HL-60 (cell line): ENCODE results near the gene FAM83E.

Experiments
- DNase-seq, 2 experiments: peaks; one replicate each; pipeline ENCODE4 v3.0.0-alpha.2; 2010 to 2020; ENCODE audit warnings: low read depth in 1 of 2, low spot score in 1 of 2
- H3K27ac ChIP-seq: fragments of 250-450 bp; sonication (Bioruptor Pico); replicated peaks from 2 replicates; pipeline ENCODE4 v1.5.1; 2020; ENCODE audit warnings: mild to moderate bottlenecking, moderate library complexity
- H3K27me3 ChIP-seq: fragments of 250-450 bp; sonication (Bioruptor Pico); 2 replicates; pipeline ENCODE4 v1.5.1; 2021; ENCODE audit warnings: mild to moderate bottlenecking, moderate library complexity; ENCODE audit not compliant: insufficient read depth, poor library complexity, severe bottlenecking
- H3K4me3 ChIP-seq: replicated peaks from 2 replicates; pipeline ENCODE4 v1.5.1; 2011; ENCODE audit warnings: mild to moderate bottlenecking, control low read depth, low read length; ENCODE audit not compliant: insufficient read depth
- GABPA ChIP-seq: IDR thresholded peaks from 2 replicates; pipeline ENCODE4 v1.6.1; 2012; ENCODE audit warnings: low read depth
- POLR2AphosphoS5 ChIP-seq: IDR thresholded peaks from 2 replicates; pipeline ENCODE4 v1.6.1; 2012; ENCODE audit warnings: low read depth
- SPI1 ChIP-seq: IDR thresholded peaks from 2 replicates; pipeline ENCODE4 v1.6.1; 2012; ENCODE audit warnings: low read depth, mild to moderate bottlenecking, borderline replicate concordance
- long read RNA-seq: library from polyadenylated mRNA; unstranded; transcript quantifications from one replicate; pipeline ENCODE4 v2.0.0, GENCODE V29; 2020
- TF ChIP-seq, protein P1 (sequence below): IDR thresholded peaks from 2 replicates; pipeline ENCODE4 v1.6.1; 2012; ENCODE audit warnings: low read depth; ENCODE audit not compliant: insufficient replicate concordance
- TF ChIP-seq, protein P2 (sequence below): IDR thresholded peaks from one replicate; pipeline ENCODE4 v1.5.1; 2011; ENCODE audit warnings: low read length, control low read depth, inconsistent platforms; ENCODE audit not compliant: insufficient read depth

Gene FAM83E
- long read RNA-seq = 0 reads

DNA sequence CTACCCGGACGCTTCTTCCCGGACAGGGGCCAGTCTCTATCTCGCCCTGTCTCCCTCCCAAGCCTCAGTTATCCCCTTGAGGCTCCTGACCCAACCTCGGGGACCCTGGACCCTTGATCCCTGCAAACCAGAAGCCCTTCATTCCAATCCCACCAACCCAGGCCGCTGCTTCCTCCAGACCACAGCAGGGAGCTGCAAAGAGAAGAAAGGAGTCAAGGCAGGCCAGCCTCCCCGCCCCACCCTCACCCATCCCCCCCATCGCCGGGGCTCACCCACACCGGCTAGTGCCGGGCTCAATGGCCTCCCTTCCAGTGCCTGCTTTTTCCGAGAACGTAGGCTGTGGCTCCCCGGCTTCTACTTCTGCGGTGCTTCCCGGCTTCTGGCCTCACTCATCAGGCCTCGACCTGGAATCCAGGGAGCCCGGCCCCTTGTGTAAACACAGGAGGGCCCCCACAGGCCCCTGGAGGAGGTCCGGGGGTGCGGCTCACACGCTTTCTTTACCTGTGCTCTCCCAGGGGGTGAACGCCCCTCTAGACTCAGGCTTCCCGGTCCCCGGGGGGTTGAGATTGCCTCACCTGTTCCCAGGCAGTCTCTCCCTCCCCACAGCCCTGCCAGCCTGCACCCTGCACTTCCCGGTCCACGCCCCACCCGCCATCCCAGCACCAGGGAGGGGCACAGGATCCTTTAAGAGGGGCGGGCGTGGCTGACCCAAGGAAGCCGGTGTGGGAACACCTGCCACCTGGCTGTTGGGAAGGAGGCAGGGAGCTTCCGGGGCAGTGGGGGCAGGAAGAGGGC is at the start of gene FAM83E:
TSS of gene FAM83E (minus strand) at position 641 of the 795 bp plus-strand sequence. CDS start 1,704 bp downstream, outside the sequence.
- H3K27ac ChIP-seq = no peak within 1 kb of the TSS
- H3K27me3 ChIP-seq = no peaks in the 10 kb centered on the region
- no peak within 1 kb of the TSS for H3K4me3 ChIP-seq
- DNase-seq = no peak
- TF ChIP-seq GABPA (no peak), SPI1 (no peak), POLR2AphosphoS5 (peak; percentile 89)
- TF ChIP-seq, protein P1, sequence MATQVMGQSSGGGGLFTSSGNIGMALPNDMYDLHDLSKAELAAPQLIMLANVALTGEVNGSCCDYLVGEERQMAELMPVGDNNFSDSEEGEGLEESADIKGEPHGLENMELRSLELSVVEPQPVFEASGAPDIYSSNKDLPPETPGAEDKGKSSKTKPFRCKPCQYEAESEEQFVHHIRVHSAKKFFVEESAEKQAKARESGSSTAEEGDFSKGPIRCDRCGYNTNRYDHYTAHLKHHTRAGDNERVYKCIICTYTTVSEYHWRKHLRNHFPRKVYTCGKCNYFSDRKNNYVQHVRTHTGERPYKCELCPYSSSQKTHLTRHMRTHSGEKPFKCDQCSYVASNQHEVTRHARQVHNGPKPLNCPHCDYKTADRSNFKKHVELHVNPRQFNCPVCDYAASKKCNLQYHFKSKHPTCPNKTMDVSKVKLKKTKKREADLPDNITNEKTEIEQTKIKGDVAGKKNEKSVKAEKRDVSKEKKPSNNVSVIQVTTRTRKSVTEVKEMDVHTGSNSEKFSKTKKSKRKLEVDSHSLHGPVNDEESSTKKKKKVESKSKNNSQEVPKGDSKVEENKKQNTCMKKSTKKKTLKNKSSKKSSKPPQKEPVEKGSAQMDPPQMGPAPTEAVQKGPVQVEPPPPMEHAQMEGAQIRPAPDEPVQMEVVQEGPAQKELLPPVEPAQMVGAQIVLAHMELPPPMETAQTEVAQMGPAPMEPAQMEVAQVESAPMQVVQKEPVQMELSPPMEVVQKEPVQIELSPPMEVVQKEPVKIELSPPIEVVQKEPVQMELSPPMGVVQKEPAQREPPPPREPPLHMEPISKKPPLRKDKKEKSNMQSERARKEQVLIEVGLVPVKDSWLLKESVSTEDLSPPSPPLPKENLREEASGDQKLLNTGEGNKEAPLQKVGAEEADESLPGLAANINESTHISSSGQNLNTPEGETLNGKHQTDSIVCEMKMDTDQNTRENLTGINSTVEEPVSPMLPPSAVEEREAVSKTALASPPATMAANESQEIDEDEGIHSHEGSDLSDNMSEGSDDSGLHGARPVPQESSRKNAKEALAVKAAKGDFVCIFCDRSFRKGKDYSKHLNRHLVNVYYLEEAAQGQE = no peak
- TF ChIP-seq, protein P2, sequence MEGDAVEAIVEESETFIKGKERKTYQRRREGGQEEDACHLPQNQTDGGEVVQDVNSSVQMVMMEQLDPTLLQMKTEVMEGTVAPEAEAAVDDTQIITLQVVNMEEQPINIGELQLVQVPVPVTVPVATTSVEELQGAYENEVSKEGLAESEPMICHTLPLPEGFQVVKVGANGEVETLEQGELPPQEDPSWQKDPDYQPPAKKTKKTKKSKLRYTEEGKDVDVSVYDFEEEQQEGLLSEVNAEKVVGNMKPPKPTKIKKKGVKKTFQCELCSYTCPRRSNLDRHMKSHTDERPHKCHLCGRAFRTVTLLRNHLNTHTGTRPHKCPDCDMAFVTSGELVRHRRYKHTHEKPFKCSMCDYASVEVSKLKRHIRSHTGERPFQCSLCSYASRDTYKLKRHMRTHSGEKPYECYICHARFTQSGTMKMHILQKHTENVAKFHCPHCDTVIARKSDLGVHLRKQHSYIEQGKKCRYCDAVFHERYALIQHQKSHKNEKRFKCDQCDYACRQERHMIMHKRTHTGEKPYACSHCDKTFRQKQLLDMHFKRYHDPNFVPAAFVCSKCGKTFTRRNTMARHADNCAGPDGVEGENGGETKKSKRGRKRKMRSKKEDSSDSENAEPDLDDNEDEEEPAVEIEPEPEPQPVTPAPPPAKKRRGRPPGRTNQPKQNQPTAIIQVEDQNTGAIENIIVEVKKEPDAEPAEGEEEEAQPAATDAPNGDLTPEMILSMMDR = no peak

DNA sequence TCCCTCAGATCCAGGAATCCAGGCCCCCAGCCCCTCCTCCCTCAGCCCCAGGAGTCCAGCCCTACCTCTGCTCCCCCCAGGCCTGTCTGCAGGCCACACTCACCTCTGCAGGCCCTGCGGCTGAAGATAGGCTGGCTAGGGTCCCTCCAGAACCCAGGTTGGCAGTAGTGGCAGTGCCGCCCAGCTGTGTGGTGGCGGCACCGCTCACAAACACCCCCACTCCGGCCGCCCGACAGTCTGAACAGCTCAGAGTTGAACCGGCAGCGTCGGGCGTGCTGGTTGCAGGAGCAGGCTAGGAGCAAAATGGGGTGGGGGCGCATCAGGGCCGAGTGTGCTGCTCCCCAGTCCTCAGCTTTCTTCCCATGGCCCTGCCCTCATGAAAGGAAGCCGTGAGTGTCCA is 49.6 kb upstream of the FAM83E start:
- Histone ChIP-seq H3K4me3 (no peak overlapping the region), H3K27me3 (no peaks in the 10 kb centered on the region), H3K27ac (no peak overlapping the region)
- no peak for TF ChIP-seq SPI1
- TF ChIP-seq GABPA = no peak
- TF ChIP-seq POLR2AphosphoS5 = no peak
- TF ChIP-seq, protein P1 = no peak
- TF ChIP-seq, protein P2 = no peak
- no peak for DNase-seq

DNA sequence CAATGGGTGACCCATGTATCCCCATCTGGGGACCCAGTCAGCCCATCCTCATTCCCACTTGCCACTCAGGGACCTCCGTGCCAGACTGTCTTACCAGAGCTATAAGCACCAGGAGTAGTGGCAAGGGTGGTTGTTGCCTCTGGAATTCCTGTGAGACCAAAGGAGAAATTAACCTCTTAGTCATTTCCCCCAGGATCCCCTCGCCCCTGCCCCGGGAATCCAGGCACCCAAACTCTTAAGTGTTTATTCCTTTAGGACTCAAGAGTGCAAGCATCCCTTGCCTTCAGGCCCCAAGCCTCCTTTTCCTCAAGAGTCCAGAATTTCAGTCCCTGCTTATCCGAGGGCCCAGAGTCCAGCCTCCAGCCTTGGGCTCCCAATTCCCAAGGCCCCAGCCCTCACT is 48.8 kb upstream of the FAM83E start:
- Histone ChIP-seq H3K27ac (no peak overlapping the region), H3K27me3 (no peaks in the 10 kb centered on the region), H3K4me3 (no peak overlapping the region)
- TF ChIP-seq, protein P1 = no peak
- TF ChIP-seq SPI1 (no peak), POLR2AphosphoS5 (no peak), GABPA (no peak)
- TF ChIP-seq, protein P2 = no peak
- no peak for DNase-seq
